GM18499 (cell line): ENCODE measurements around the gene USP6NL.

Source experiments
- ATAC-seq: cut with Tn5 transposase; IDR thresholded peaks from one replicate; pipeline ENCODE4 v1.9.1; 2021; ENCODE audit warnings: moderate number of reproducible peaks; ENCODE audit not compliant: insufficient read depth, unreplicated experiment

USP6NL gene

GRCh38 chr10:11625019-11625735 is 13.7 kb upstream of the USP6NL start:
- ATAC-seq: peak; percentile 73

GRCh38 chr10:11617233-11617632 is 5.8 kb upstream of the USP6NL start:
- no peak for ATAC-seq

GRCh38 chr10:11616021-11616420 is 4.6 kb upstream of the USP6NL start:
- ATAC-seq: no peak

- ATAC-seq: no peak
Measured at GRCh38 chr10:11615396-11615795, 3.9 kb upstream of the USP6NL start.

- ATAC-seq: no peak
Measured at GRCh38 chr10:11612021-11613001, 861 bp upstream of the USP6NL start.

GRCh38 chr10:11610826-11611247 is 613 bp downstream of the USP6NL start:
- ATAC-seq: no peak

- ATAC-seq: no peak
Measured at GRCh38 chr10:11610166-11610825, 1.2 kb downstream of the USP6NL start.

GRCh38 chr10:11609492-11610093 is 1.9 kb downstream of the USP6NL start:
- ATAC-seq: no peak

- no peak for ATAC-seq
Measured at GRCh38 chr10:11609052-11609451, 2.4 kb downstream of the USP6NL start.

GRCh38 chr10:11608159-11609013 is 3.1 kb downstream of the USP6NL start:
- ATAC-seq: no peak

- no peak for ATAC-seq
Measured at GRCh38 chr10:11605807-11606408, 5.5 kb downstream of the USP6NL start.

GRCh38 chr10:11604865-11605650 is 6.4 kb downstream of the USP6NL start:
- ATAC-seq: no peak

- ATAC-seq: no peak
Measured at GRCh38 chr10:11603741-11604140, 7.7 kb downstream of the USP6NL start.

- no peak for ATAC-seq
Measured at GRCh38 chr10:11602919-11603523, 8.4 kb downstream of the USP6NL start.

- no peak for ATAC-seq
Measured at GRCh38 chr10:11602358-11602757, 9.1 kb downstream of the USP6NL start.

- no peak for ATAC-seq
Measured at GRCh38 chr10:11601670-11602069, 9.8 kb downstream of the USP6NL start.

GRCh38 chr10:11600280-11600679 is 11.2 kb downstream of the USP6NL start:
- no peak for ATAC-seq
